GM18517 (cell line): ENCODE results near the gene CNOT1.
"Not testable (repeated sequence)": the region's sequence is repeated elsewhere in the genome, so short reads cannot be mapped to it uniquely, and the experiment has no call there.

Experiments used
- ATAC-seq: cut with Tn5 transposase; IDR thresholded peaks from one replicate; pipeline ENCODE4 v1.9.1; 2021; ENCODE audit warnings: mild to moderate bottlenecking, moderate library complexity; ENCODE audit not compliant: unreplicated experiment

The CNOT1 gene

DNA sequence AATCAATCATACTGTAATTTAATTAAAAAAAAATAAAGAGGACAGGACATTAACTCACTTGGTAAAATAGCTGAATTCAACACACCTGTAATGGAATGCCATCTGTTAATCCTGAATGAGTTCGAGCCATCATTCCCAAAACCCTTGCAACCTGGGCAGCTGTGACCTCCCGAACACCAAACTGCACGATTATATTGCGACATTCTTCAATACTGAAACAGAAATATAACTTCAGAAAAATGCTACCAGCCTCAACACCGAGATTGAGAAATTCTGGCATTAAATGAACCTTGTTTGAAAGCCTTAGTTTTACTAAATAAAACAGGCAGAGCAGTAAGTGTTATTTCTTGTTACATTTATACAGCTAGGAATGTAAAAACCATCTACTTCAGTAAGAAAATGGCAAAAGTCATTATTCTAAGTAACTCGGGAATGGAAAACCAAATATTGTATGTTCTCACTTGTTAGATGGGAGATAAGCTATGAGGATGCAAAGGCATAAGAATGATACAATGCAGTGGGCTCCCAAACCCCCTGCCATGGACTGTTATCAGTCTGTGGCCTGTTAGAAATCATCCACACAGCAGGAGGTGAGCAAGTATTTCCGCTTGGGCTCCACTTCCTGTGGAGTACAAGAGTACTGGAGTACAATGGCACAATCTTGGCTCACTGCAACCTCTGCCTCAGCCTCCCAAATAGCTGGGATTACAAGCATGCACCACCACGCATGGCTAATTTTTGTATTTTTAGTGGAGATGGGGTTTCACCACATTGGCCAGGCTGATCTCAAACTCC is 46.5 kb downstream of the CNOT1 start:
- ATAC-seq, result no peak

DNA sequence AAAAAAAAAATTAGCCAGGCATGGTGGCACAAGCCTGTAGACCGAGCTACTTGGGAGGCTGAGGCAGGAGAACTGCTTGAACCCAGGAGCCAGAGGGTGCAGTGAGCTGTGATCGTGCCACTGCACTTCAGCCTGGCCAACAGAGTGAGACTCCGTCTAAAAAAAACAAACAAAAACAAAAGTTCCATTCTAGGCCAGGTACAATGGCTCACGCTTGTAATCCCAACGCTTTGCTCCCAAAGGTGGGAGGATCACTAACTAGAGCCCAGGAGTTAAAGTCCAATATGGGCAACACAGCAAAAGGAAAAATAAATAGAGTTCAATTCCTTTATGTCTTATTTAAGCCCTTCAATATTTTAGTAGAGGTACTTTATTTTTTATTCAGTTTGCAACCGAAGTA is 47.5 kb downstream of the CNOT1 start:
- no peak for ATAC-seq

DNA sequence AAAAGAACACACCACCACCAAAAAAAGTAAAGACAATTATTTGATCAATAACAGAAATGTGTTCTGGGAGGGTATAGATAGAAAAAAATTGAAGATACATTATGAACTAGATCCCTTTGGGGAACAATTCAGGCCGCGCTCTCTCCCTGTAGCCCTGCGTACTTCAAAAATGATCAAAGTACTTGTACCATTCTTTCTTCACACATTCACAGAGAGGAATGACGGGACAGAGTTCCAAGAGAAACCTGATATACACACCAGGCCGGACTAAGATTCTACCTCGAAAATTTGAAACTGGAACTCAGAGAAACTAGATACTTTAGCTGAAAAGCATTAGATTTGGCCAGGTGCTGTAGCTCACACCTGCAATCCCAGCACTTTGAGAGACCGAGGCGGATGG is 50.0 kb downstream of the CNOT1 start:
- ATAC-seq, result no peak

DNA sequence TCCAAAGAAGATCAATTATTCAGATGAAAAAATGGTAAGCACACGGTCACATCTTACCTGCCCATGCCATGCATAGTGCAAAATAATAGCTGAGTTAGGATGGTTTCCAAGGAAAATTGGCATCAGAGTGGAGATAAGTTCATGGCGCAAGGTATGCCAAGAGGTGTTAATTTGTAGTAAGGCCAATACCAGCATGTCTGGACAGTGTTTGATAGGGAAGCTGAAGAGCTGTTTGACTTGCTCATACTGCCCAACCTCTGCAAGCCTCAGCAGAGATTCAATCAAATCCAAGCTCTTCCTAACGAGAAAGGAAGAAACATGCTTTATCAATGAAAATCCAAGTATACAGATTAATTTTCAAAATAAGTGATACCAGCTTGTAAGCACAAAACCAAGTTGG is 51.0 kb downstream of the CNOT1 start:
- no peak for ATAC-seq

DNA sequence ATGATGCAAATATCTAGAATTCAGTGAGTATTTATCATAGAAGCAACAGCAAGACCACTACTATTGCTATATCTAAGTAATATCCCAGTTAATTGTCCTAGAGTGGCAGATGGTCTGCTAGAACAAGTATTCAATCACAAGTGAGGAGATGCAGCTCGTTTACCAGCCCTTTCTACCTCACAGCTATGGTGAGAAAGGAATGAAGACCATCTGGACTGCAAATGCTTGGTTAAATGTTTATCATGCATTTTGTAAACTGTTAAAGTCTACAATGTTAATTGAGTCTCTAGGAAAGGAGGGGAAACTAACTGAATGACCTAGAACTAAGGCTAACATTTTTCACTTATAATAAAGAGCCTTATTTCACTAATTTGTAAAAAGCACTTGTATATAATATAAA is 52.5 kb downstream of the CNOT1 start:
- no peak for ATAC-seq

DNA sequence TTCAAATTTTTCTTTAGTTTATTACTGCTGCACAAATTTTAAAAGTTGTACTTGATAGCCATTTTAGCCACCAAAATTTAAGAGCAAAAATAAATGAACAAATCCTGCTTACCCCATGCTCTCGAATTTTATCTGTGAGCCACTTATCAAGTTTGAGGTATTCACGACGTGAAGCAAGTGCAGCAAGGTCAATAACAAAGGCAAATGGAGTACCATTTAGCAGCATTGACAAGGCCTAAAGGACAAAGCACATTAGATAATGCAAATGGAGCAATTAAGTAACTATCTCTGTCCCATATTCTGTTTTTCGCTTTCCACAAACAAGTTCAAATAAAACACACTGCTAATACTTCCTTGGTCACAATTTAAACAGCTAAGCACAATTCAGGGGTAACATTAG is 54.7 kb downstream of the CNOT1 start:
- ATAC-seq, result no peak

DNA sequence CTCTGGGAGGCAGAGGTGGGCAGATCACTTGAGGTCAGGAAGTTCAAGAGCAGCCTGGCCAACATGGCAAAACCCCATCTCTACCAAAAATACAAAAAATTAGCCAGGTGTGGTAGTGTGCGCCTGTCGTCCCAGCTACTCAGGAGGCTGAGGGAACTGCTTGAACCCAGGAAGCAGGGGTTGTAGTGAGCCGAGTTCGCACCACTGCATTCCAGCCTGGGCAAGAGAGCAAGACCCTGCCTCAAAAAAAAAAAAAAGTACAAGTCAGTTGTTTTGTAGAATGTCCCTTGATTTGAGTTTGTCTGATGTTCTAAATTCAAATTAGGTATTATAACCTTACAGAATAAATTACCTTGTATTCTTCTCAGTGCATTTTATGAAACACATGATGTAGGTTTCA is 63.9 kb downstream of the CNOT1 start:
- ATAC-seq, result not testable (repeated sequence)

DNA sequence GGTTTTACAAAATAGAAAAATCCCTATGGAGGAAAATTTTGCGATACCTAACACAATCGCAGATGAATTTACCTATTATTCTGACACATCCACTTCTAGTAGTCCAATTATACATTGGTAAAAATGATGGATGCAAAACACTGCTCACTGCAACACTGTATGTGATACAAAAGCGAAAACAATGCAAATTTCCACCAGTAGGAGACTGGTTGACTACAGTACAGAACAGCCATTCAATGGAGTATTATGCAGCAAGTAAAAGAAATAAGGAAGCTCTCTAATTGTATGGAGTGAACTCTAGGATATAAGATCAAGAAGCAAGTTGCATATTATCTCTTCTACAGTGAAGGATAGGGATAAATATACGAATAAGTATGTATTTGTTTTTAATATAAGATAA is 65.9 kb downstream of the CNOT1 start:
- ATAC-seq, result no peak

DNA sequence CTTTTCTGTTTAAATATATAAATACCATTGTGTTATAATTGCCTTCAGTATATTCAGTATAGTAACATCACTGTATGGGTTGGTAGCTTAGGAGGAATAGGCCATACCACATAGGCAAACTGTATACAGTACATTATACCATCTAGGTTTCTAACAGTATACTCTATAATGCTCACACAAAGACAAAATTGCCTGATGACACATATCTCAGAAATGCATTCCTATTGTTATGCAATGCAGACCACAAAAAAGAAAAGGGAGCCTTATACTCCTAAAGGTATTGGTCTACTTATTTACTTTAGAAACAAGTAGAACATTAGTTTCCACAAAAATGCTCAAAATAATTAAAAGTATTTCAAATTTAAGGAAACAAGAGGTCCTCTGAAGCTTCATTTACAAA is 66.4 kb downstream of the CNOT1 start:
- ATAC-seq, result no peak

DNA sequence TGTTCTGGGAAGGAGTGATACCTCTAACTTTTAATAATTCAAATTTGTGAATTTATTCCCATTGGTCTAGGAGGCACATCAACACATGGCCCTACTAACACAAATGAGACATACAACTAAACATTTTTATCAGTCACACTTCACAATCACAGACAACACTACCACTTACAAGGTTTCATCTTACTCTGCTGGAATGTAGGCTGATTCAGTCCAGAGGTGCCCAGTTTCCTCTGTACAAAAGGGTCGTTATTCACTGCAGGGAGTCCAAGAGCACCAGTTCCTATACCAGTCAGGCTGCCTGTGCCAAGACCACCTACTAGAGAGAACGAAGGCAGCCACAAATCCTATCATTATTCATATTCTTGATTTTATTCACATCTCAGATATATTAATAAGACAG is 72.9 kb downstream of the CNOT1 start:
- no peak for ATAC-seq

DNA sequence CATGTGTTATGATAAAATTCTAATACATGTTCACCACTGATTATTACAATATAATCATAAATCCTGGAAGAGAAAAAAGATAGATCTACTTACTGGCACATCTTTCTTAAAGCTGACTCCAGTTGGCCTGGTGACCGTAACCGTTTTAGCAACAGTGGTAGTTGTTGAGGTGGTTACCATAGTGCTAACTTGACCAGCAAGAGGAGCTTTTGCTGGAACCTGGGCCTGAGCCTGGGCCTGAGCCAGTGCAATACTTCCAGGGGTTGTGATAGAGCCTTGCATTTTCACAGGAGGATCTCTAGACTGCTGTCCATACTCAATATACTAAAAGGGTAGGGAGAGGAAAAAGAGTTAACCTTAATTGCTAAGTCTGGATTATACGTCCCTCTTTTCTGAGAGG is 78.1 kb downstream of the CNOT1 start:
- no peak for ATAC-seq

DNA sequence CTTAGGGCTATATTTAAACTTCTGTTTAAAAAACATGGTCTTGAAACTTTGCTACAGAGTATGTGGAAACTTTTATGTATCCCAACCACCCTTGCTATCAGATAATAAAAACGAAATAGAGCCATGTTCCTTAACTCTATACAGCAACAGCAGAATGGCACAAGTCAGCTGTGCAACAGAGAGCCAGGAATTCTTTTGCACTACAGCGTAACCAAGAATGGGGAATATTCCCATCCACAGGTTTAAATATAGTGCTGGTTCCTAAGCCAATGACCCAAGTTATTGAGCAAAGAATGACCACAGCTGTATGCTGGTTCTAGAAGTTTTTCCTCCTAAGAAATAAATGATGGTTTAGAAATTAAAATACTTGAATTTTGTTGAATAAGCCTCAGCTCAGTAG is 81.2 kb downstream of the CNOT1 start:
- ATAC-seq, result no peak

DNA sequence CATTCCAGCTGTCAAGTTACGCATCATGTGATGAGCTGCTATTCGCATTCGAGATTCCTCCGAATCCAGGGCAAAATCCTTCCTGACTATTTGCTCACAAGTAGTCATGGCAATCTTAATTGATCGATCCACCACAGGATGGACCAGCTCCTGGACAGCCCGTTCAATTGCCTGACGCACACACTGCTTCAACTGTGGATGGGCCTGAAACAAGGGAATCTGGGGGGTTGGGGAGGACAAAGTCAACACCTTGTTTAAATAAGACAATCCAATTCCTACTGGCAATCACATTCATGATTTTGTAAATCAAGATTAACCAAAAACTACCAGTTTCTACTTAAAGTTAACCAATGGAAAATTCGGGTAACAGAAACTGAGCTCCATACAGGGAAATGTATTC is 85.9 kb downstream of the CNOT1 start:
- ATAC-seq, result no peak

DNA sequence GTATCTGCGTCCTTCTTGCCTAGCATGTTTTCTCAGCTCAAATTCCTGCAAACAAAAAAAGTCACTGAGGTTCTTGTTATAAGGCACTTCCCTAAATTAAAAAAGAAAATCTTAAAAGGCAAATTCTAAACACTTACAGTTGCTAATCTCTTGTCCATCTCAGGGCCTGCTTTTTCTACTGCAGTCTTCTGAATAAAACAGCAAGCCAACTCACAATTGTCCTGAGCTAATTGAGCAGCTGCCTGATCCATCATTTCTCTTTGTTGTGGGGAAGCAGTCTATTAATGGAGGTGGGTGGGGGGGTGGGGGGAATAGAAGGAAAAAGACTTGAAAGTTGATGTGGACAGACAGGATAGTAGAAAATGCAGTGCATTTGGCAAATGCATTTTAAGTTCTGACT is 87.3 kb downstream of the CNOT1 start:
- ATAC-seq, result no peak

DNA sequence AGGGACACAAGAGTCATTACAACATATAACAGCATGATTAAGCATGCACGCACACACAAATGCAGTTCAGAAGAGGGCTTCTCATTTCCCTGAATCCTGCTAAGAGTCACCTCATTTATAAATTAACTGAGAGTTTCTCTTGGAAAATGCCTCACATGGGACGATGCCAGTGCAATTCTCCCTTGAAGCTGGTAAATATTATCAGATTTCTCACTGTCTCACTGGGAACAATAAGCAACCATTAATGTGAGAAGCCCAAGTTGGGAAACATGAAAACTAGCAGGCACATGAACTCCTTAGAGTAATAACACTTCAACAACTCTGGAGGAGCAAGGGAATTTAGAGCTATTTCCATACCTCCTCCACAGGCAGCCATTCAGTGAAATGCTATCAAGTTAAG is 87.9 kb downstream of the CNOT1 start:
- no peak for ATAC-seq

DNA sequence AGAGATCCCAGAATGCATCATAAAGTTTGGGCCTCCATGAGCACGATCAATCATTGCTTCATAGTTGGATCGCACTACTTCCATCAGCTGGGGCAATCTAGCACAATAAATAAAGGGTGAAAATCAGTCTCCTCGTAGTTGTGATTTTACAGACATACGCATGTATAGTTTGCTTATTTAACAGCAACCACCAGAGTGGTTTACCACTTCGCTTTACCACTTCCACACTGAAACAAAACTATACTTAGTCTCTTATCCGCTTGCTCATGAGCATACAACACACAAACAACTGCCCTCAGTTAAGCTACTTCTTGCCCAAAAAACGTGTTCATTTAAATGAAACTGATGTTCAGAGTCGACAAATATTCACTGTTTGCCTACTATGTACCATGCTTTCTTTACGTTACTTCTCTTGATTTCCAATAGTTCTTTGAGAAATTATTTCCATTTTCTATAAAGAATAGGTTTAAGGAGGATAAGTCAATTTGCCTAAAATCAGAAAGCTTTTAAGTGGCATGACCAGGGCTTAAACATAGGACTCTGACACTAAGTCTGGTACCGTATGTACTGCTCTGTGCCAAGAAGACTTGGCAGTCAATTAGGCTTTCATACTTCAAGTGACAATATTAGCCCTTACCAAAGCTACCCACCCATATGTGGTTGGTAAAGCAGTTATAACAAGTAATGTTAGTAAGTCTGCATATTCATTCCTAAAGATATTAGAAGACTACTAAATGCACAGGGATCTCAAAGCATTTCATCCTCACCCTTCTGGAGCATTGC is 92.3 kb downstream of the CNOT1 start:
- ATAC-seq, result no peak

DNA sequence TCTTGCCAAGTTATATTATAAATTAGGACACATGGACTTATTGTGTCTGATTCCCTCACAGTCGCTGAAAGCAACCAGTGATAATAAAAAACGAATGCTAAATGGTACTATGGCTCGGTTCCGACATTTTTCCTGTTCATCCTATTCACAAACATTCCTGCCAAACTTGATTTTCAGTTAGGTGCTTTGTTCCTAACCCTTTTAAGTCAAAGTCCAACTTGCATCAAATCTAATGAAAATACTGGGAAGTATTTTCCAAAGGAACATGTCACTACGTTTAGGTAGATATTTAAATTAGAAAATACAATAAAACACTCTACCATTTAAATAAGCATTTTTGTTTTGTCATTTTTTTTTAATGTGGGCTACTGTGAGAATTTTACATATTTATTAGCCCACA is 93.3 kb downstream of the CNOT1 start:
- ATAC-seq, result no peak

DNA sequence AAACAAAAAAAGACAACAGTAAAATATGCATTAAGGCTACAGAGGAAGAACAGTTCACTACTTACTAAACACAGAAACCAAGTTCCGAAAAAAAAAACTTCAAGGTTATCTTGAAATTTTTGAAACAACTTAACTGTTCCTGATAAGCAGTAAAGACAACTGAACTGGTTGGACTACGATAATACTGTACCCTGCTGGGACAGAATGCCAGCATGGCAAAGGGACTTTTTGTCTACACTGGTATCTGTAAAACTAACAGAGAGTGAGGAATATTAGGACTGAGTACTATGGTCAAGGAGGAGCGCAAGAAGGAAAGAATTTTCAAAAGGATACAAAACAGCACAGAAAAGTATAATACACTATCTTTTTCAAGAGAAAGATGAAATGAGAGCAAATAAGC is 94.5 kb downstream of the CNOT1 start:
- no peak for ATAC-seq

DNA sequence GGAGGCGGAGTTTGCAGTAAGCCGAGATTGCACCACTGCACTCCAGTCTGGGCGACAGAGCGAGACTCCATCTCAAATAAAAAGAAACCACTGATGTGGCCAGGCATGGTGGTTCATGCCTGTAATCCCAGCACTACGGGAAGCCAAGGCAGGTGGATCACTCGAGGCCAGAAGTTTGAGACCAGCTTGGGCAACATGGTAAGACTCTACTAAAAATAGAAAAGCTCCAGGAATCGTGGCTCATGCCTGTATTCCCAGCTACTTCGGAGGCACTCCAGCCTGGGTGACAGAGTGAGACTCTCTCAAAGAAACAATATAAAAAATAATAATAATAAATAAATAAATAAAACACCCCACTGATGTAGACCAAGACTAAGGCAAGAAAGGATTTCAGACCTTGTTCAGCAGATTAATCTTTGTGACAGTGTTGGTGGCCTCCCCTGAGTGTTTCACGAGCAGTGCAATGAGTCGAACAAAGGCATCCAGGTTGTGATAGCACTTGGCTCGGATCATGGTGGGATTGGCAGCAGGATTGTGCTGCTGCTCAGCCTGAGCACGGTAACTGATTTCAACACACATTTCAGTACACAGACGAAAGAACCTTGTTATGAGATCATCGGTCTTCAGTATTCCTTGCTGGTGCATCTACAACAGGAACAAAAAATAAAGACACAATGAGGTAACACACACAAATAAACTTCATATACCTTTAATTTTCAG is 95.7 kb downstream of the CNOT1 start:
- ATAC-seq, result no peak

DNA sequence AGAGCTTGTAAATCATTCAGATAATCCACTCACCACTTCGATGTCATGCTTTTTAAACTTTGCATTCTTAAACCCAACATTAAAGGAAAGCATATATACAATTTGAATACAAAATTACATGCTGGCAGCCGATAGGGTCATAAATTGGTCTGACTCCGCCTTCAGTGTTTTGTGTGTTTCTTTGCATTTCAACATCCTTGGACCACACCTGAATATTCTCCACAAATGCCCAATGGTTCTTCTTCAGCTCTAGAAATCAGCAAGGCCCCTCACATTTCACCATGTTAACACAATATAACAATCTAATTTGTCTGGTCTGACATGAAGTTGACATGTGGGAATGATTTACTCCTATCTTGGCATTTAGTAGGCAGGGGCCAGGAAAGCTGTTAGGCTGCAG is 97.2 kb downstream of the CNOT1 start:
- no peak for ATAC-seq

DNA sequence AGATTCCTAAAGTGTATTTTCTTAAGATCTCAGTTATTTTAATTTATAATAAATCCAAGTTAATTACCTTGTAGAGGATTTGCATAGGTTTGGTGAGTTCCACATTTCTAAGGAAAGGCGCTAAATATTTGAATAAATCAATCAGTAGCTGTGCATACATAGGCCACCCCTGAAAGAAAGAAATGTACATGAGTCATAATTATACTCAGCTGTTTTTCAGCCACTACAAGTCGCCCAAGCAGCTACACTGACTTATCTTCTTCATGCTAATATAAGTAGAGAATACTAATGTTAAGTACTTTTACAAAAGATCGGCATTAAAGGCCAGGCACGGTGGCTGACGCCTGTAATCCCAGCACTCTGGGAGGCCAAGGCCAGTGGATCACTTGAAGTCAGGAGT is 99.4 kb downstream of the CNOT1 start:
- ATAC-seq, result no peak

DNA sequence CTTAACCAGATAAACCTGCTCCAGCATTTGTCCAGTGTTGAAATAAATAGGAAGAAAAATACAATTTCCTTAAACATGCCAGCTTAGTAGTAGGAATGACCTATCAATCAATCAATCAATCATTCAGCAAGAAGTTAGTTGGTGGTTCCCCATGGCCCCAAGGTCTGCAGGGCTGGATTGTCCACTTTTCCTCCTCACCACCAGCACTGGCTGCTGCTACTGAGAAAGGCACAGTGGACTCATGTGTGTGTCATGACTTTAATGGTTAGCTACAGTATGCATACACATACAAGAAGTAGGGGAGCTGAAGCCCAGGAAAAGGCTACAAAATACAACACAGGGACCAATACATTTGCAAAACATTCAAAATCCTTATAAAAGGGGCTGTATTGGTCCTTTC is 109.9 kb downstream of the CNOT1 start:
- ATAC-seq, result no peak
